22Rv1 (cell line): ENCODE results near the gene SORT1.

Experiments used
- H3K27ac ChIP-seq: fragments of 450-650 bp; 2 replicates; pipeline ENCODE4 v1.5.1; 2017
- ZFX ChIP-seq: fragments of 450-650 bp; IDR thresholded peaks from 2 replicates; pipeline ENCODE4 v1.6.1; 2017; ENCODE audit warnings: antibody characterized with exemption, borderline replicate concordance
- TF ChIP-seq, protein P1 (sequence below): fragments of 450-650 bp; IDR thresholded peaks from 2 replicates; pipeline ENCODE4 v1.5.1; 2017; ENCODE audit warnings: mild to moderate bottlenecking

Gene SORT1

DNA sequence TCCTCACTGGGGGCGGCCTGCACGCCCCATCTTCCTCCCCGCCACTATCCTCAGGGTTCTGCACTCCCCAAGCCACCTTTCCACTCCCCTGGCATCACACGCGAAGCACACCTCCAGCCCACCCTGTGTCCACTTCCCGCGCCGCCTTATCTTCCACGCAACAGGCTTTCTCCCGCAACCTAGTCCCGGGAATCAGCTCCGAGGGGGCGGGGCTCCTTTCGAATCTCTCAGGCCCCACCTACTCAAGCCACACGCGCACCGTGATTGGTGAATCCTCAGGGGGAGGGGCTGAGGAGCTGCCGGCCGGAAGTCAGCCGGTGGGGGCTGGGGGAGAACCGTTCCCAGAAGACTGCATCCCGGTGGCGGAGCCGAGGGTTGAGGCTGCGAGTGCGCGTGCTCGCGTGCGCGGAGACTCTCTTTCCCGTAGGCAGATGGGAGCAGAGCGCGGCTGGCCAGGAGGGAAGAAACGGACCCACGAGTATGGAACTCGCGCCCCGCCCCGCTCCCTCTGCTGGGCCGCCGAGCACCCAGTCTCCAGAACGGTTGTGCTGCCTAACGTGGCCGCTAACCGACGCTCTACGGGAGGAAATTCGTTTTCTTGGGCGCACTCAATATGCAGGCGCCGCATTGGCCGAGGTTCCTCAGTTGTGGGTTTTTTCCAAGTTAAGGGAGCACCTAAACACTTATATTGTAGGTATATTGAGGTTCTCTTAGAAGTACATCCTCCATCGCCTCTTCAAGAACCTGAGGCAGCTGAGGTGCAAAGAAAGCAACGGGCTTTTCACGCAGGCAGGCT, 114.6 kb downstream of the SORT1 start, which contains the start of gene PSRC1:
Gene PSRC1, minus strand, starts transcription at position 194 of the 796 bp plus-strand sequence.
- TF ChIP-seq, protein P1, sequence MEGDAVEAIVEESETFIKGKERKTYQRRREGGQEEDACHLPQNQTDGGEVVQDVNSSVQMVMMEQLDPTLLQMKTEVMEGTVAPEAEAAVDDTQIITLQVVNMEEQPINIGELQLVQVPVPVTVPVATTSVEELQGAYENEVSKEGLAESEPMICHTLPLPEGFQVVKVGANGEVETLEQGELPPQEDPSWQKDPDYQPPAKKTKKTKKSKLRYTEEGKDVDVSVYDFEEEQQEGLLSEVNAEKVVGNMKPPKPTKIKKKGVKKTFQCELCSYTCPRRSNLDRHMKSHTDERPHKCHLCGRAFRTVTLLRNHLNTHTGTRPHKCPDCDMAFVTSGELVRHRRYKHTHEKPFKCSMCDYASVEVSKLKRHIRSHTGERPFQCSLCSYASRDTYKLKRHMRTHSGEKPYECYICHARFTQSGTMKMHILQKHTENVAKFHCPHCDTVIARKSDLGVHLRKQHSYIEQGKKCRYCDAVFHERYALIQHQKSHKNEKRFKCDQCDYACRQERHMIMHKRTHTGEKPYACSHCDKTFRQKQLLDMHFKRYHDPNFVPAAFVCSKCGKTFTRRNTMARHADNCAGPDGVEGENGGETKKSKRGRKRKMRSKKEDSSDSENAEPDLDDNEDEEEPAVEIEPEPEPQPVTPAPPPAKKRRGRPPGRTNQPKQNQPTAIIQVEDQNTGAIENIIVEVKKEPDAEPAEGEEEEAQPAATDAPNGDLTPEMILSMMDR = peak; percentile 21
- TF ChIP-seq ZFX = no peak
- H3K27ac ChIP-seq = peak within 1 kb of the TSS; percentile 85

DNA sequence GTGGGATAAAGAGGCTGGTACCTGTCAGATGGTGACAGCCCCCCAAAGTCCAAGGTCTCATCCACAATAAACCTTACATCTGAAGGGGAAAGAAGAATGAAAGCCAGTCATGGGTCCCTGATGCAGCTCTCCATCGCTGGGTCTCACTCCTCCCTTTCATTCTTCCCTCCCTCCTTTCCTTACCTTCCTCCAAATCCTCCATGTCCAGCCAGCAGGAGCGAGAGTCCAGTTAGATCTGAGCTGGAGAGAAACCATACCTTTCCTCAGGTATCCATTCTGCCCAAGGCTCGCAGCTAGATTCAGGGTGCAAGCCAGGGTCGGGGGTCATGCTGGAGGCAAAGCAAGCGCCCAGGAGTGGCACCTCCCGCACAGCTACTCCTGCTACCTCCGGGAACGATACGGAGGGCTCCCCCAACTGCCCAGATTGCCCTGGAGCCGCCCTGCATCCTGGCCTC, 115.2 kb downstream of the SORT1 start:
- H3K27ac ChIP-seq = peak overlapping the region; percentile 85
- no peak for TF ChIP-seq ZFX
- TF ChIP-seq, protein P1 = no peak

DNA sequence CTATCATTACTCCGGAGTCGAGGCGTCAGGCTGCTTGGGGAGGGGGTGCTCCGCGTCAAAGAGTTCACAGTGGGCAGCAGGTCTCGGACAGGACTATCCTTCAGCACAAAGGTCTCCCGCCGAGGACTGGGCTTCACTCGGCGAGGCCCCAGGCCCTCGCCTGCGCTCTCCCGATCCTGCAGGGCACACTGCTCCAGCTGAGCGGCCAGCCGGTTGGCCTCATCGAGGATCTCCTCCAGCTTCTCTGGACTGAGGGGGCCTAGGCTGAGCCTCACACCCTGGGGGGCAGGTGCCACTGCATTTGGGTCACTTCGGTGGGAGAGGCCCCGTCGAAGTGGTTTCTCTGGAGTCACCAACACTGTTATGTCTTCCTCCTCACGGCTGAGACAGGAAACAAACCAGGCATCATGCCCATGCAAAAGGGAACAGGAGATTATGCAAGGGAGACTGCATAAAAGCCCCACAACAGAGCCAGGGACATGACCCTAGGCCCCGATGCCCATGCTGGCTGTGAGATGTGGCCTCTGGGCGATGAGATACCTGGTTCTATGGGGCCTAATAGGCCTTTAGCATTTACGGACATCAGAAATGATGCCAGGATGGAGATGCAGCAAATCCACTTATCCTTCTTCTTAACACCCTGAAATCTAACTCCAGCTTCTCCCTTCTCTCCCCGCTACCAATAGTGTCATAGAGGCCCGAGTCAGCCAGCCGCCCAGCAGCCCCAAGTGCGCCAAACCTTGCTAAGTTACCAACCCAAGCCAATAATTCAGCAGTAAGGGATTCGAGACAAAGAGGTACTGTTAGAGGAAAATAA, 115.8 kb downstream of the SORT1 start:
- peak overlapping the region; percentile 85 for H3K27ac ChIP-seq
- TF ChIP-seq ZFX = no peak
- TF ChIP-seq, protein P1 = no peak

DNA sequence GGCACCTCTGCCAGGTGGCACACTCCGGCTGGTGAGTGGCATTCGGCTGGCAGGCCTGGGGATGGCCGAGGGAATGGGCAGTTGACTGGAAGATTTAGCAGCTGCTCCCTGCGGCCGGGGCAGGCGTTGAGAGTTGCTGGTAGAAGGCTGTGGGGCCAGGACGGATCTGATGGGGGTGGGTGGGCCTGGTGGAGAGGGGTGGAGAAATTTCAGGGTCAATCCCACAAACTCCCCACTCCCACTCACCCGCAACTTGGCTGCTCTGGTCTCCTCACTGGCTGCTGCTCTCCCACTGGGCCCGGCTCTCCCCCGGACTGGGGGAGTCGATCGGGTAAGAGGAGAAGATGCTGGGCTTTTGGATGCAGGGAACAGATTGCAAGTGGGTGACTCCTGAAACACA, 116.9 kb downstream of the SORT1 start:
- TF ChIP-seq ZFX = no peak
- TF ChIP-seq, protein P1 = no peak
- H3K27ac ChIP-seq = no peak overlapping the region

DNA sequence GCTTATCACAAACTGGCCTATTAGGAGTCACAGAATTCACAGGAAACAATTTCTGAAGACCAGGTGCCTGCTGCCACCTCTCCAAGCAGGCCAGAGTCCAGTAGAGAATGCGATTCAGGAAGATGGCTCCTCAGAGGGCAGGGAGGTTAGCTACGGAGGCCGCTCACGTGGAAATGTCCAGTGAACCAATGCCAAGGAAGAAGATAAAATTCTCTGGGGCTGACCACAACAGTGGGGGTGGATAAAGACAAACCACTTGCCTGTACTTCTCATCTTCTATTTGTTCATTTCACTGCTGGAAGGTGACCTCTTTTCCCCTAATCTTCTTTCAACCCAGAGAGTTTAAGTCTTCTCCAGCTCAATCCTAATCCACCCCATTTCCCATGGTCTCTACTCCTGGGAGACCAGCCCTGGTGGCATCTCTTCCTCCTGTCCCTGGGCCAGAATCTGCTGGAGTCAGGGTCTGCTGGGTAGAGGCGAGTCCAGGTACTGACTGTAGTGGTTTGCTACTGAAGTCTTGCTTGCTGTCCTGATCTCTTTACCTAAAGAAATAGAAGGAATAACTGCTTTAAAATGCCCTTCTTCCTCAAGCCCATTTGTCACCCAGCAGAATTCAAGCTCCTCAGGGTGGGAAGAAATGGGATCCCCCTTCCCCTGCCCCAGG, 118.0 kb downstream of the SORT1 start:
- H3K27ac ChIP-seq = no peak overlapping the region
- TF ChIP-seq ZFX = no peak
- TF ChIP-seq, protein P1 = no peak

DNA sequence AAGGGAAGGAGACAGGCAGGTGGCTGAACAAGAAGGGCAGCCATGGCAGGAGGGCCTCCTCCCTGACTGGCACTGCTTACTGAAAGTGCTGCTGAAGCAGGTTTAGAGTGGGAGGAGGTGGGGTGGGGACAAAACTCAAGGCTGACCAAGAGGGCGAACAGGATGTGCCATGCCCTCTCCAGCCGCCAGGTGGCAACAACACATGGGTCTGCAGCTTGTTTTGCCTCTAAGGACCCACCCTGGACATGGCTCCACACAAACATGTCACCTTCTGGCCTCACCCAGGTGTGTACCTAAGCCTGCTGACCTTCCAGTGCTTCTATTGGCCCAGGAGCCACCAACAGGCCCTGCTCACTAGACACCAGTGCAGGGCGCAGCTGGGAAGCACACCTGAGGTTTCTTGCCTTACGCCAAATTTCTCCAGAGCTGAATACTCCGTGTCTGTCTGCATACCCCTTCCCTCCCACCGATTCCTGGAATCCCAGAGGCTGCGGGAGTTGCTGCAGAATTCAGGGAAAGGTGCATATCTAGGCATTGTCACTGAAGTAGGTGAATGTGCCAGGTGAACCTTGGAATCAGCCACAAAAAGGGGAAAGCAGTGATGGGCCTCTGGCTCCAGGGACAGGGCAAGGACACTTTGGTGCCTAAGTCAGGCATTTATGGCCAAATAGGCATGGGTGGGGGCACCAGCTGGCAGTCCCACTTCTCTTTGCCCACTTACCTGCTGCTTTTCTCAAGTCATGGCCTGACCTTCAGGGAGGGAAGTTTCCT, 120.1 kb downstream of the SORT1 start:
- TF ChIP-seq ZFX = no peak
- TF ChIP-seq, protein P1 = peak; percentile 91
- H3K27ac ChIP-seq = peak overlapping the region; percentile 71
